Measurements from ENCODE around the gene TIAM2. TPM values are rescaled to one million over a fixed set of nuclear protein-coding genes. Genes with fewer than 3 reads are reported as not detected.

Gene TIAM2
- total and polyA plus RNA-seq, 12 donors: 4.3 to 22.5 (median 11.8) TPM

DNA sequence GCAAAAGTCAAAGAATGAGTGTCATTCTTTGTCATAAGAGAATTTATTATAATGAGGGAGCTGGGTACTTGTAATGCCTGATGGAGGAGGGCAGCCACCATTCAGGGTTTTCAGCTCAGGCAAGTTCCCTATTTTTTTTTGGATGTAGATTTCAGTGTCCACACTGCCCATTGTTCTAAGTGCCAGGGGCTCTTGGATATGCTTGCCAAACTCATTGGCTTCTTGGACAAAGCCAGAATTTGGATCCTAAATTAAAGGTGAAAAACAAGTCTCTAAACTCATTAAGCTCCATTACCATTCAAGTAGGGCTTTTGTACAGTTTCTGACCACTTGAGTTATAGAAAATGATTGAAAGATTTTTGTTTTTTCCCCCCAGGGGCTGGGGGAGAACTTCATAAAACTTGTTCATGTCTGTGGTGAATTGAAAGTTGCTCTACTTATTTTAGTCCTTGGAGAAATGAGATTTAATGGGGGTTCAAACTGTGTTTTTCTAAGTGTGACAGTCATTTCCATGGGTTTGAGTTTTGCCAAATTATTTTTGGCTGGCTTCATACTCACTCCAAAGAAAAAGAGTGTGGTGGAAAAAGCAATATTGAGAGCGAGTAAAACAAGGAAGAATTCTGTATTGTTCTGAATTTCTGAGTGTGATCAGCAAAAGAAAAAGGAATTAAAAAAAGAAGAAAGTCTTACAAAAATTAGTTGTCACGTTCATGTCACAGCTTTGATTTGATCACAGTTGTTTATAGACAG, 46.0 kb downstream of the TIAM2 start:
- H3K9me3 ChIP-seq: no peaks in the 10 kb centered on the region
- TF ChIP-seq, protein P1, sequence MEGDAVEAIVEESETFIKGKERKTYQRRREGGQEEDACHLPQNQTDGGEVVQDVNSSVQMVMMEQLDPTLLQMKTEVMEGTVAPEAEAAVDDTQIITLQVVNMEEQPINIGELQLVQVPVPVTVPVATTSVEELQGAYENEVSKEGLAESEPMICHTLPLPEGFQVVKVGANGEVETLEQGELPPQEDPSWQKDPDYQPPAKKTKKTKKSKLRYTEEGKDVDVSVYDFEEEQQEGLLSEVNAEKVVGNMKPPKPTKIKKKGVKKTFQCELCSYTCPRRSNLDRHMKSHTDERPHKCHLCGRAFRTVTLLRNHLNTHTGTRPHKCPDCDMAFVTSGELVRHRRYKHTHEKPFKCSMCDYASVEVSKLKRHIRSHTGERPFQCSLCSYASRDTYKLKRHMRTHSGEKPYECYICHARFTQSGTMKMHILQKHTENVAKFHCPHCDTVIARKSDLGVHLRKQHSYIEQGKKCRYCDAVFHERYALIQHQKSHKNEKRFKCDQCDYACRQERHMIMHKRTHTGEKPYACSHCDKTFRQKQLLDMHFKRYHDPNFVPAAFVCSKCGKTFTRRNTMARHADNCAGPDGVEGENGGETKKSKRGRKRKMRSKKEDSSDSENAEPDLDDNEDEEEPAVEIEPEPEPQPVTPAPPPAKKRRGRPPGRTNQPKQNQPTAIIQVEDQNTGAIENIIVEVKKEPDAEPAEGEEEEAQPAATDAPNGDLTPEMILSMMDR (IDR thresholded peaks at IDR 0.05): no peak
- intact Hi-C loops (cut with DNase I): no loop called here
- H3K27ac ChIP-seq: no peak overlapping the region
- no peak overlapping the region for H3K4me3 ChIP-seq
- no peaks in the 10 kb centered on the region for H3K27me3 ChIP-seq
- WGBS, 2 donors: 63 to 68% methylated on average over 2 of the region's 2 CpGs
- H3K4me1 ChIP-seq: peaks cover 0 to 12% (median 4%) of the 10 kb centered on the region in 9 donors
- ATAC-seq: peak in 1 of 8 donors; percentile 38
- no peaks in the 10 kb centered on the region for H3K36me3 ChIP-seq
- DNase-seq: no peak

DNA sequence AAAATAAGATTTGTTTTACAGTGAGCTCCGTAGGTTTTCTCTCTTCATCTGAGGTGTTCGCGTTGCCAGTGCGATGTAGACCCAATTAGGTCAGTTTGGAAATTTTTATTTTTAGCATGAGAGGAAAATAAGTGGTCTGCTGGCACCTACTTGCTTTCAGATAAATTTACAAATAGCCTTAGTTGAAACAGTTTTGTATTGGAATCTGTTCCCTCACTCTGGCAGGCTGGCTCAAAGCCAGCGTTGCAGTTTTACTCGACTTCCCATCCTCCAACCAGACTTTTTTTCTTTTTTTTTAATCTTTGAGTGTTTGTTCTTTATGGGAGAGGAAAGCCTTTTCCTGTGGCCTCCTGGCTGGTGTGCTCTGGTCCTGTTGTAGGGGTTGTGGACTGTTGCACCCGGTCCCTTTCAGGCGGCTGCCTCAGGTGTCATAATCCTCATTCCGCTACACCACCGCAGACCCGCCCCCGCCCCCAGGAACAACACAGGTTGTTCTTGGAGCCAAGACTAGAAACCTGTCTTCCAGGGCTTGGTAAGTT, 46.7 kb downstream of the TIAM2 start:
- DNase-seq (no peak), ATAC-seq (no peak)
- Histone ChIP-seq H3K27me3 (no peaks in the 10 kb centered on the region), H3K4me3 (no peak overlapping the region), H3K4me1 (peaks cover 0 to 12% (median 4%) of the 10 kb centered on the region in 9 donors), H3K9me3 (no peaks in the 10 kb centered on the region), H3K27ac (no peak overlapping the region), H3K36me3 (no peaks in the 10 kb centered on the region)
- intact Hi-C loops (cut with DNase I): no loop called here
- WGBS, 2 donors: 62 to 67% methylated on average over 12 of the region's 12 CpGs
- TF ChIP-seq, protein P1 (IDR thresholded peaks at IDR 0.05): no peak

DNA sequence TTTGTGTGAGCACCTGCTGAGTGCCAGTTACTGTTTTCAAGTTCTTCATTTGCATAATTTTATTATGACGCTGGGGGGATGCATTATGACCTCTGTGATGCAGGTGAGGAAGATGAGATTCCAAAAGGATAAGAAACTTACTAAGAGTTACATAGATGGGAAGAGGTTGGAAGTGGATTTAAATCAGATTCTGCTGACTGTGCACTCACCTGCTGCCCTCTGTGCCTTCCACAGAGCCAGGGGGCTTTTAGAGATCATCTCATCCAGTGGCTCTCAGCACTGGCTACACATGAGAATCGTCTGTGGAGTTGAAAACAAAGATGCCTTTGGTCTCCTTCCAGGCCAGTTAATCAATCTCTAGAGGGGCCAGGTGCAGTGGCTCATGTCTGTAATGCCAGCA, 47.9 kb downstream of the TIAM2 start:
- ATAC-seq (no peak), DNase-seq (no peak)
- H3K9me3 ChIP-seq: no peaks in the 10 kb centered on the region
- H3K27me3 ChIP-seq: no peaks in the 10 kb centered on the region
- H3K27ac ChIP-seq: no peak overlapping the region
- WGBS, 2 donors: 79 to 88% methylated on average over 2 of the region's 2 CpGs
- no peak overlapping the region for H3K4me3 ChIP-seq
- intact Hi-C loops (cut with DNase I): no loop called here
- H3K4me1 ChIP-seq: peaks cover 0 to 12% (median 4%) of the 10 kb centered on the region in 9 donors
- TF ChIP-seq, protein P1 (IDR thresholded peaks at IDR 0.05): no peak
- no peaks in the 10 kb centered on the region for H3K36me3 ChIP-seq

DNA sequence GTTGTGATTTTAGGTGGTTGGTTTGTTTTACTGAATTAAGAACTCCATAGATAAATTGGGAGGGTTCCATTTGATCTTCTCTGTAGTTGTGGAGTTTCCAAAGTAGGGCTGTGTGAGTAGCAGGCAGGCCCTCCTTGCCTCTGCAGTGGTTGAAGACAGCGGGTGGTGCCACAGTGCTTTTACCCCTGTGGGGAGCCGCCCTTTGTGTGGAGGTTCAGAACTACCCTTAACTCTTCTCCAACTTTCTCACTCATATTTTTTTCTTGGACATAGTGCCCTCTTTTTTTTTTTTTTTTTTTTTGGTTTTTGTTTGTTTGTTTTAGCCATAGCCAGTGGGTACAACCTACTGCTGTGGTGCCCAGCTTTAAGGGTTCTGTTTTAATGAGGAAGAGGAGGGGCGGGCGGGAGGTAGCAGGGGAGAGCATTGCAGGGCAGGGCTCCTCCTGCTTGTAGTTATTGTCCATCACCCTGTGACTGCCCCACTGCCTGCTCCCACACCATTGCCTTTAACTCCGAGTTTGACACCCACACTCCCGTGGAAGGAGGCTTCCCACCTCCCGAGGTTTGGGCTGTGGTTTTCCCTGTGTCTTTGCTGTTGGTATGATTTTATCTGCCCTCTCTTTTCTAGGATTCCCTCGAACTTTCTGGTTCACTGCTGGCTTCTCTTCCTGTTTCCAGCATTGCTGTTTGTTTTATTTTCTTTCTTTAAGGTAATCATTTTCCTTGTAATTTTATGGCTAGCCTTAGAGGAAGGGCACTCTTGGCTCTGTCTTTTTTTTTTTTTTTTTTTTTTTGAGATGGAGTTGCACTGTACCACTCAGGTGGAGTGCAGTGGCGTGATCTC, 50.7 kb downstream of the TIAM2 start:
- Histone ChIP-seq H3K9me3 (no peaks in the 10 kb centered on the region), H3K4me1 (peaks cover 0 to 12% (median 4%) of the 10 kb centered on the region in 9 donors), H3K4me3 (no peak overlapping the region), H3K36me3 (no peaks in the 10 kb centered on the region), H3K27ac (no peak overlapping the region), H3K27me3 (no peaks in the 10 kb centered on the region)
- ATAC-seq (no peak), DNase-seq (no peak)
- TF ChIP-seq, protein P1 (IDR thresholded peaks at IDR 0.05): no peak
- 89 to 90% methylated on average over 9 of the region's 9 CpGs for WGBS, 2 donors
- intact Hi-C loops (cut with DNase I): loop anchor here in 1 of 10 donors (1.0 to 5.0 kb wide), 2 partner anchors 44 to 1522 kb away; no protein-coding TSS in a partner anchor
